Brain microvascular endothelial cell (primary cell): ENCODE results near the gene EXO1.

Source experiments
- DNase-seq: peaks from one replicate; pipeline ENCODE4 v3.0.0-alpha.2; 2020
- H3K27ac ChIP-seq: fragments of 250-450 bp; sonication (Bioruptor Pico); 2 replicates; pipeline ENCODE4 v1.5.1; 2020; ENCODE audit warnings: mild to moderate bottlenecking, moderate library complexity
- H3K27me3 ChIP-seq: fragments of 250-450 bp; sonication (Bioruptor Pico); replicated peaks from 2 replicates; pipeline ENCODE4 v1.5.1; 2020; ENCODE audit warnings: mild to moderate bottlenecking
- H3K36me3 ChIP-seq: fragments of 250-450 bp; sonication (Bioruptor Pico); replicated peaks from 2 replicates; pipeline ENCODE4 v1.5.1; 2020; ENCODE audit warnings: mild to moderate bottlenecking
- H3K4me3 ChIP-seq: 2 replicates; pipeline ENCODE4 v1.5.1; 2011; ENCODE audit warnings: low read depth, mild to moderate bottlenecking, control low read depth, low read length, moderate library complexity
- CTCF ChIP-seq: IDR thresholded peaks from 2 replicates; pipeline ENCODE4 v1.5.1; 2011; ENCODE audit warnings: low read depth, mild to moderate bottlenecking, moderate library complexity, low read length, control low read depth, inconsistent platforms; ENCODE audit errors: missing control alignments
- in situ Hi-C: cut with HindIII; loops from 2 replicates; pipeline ENCODE4 v1.10.0; 2017; ENCODE audit warnings: low sequenced_read_pairs, low pct_ligation_motif_present

EXO1 gene

DNA sequence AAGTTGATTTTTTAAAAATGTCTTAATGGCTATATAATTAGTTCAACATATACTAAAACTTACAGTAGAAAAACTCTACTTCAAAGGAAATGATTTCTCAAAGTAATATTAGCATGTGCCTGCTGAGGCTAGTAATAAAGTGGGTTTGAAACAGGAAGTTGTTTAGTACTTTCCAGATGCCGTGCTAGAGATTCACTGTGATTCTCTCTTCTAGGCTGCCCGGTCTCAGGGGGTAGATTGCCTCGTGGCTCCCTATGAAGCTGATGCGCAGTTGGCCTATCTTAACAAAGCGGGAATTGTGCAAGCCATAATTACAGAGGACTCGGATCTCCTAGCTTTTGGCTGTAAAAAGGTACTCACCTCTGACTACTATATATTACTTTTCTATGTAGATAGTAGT, 9.1 kb downstream of the EXO1 start:
- Histone ChIP-seq H3K36me3 (no peaks in the 10 kb centered on the region), H3K4me3 (no peak overlapping the region), H3K27me3 (no peaks in the 10 kb centered on the region), H3K27ac (no peak overlapping the region)
- in situ Hi-C loops, result no loop called here
- TF ChIP-seq CTCF, result no peak
- no peak for DNase-seq

- in situ Hi-C loops, result no loop called here
- TF ChIP-seq CTCF, result no peak
These were observed 12.9 kb downstream of the EXO1 start for GRCh38 chr1:241860922-241861321.

GRCh38 chr1:241869022-241869421, 21.0 kb downstream of the EXO1 start:
- H3K36me3 ChIP-seq, result no peaks in the 10 kb centered on the region
- no peak for TF ChIP-seq CTCF
- DNase-seq, result no peak
- in situ Hi-C loops, result no loop called here
- H3K27me3 ChIP-seq, result no peaks in the 10 kb centered on the region
- H3K4me3 ChIP-seq, result no peak overlapping the region
- no peak overlapping the region for H3K27ac ChIP-seq

More at GRCh38 chr1:241860922-241861321, 12.9 kb downstream of the EXO1 start:
- Histone ChIP-seq H3K27ac (no peak overlapping the region), H3K36me3 (no peaks in the 10 kb centered on the region), H3K27me3 (no peaks in the 10 kb centered on the region), H3K4me3 (no peak overlapping the region)
- DNase-seq, result no peak

GRCh38 chr1:241870336-241870735, 22.3 kb downstream of the EXO1 start:
- DNase-seq, result no peak
- Histone ChIP-seq H3K36me3 (no peaks in the 10 kb centered on the region), H3K27me3 (no peaks in the 10 kb centered on the region), H3K27ac (no peak overlapping the region), H3K4me3 (no peak overlapping the region)
- in situ Hi-C loops, result no loop called here
- no peak for TF ChIP-seq CTCF

DNA sequence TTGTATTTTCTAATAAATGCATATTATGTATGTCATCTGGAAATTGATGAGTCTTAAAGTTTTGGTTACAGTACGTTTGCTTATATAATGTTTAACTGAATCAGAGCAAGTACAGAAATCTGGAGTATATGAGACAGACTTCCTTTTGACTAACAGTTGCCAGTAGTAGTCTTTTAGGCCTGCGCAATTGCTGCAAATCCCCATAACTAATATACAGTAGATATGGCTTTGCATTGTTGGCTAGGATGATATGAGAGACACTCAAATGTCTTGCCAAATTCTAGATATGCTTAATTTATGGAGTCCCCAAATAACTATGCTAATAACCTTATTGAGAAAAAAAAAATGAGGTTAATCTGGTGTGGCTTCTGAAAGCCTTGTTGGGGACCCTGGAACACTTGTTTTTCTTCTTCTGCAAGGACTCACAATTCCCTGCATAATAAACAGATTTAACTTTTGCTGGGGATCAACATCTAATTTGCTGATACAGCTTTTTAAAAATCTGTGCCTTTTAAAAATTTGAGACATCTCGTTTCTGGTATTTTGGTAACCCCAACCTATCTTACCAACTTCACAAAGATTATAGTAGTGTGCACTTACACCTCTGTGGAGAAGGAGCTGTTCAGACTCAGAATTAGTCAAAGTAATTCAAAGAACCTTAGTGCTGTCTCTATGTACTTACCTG, 22.9 kb downstream of the EXO1 start:
- Histone ChIP-seq H3K27me3 (no peaks in the 10 kb centered on the region), H3K36me3 (no peaks in the 10 kb centered on the region), H3K4me3 (no peak overlapping the region), H3K27ac (no peak overlapping the region)
- no peak for DNase-seq
- in situ Hi-C loops, result no loop called here
- no peak for TF ChIP-seq CTCF

GRCh38 chr1:241881440-241881839, 33.4 kb downstream of the EXO1 start:
- Histone ChIP-seq H3K27ac (no peak overlapping the region), H3K4me3 (no peak overlapping the region), H3K27me3 (no peaks in the 10 kb centered on the region), H3K36me3 (no peaks in the 10 kb centered on the region)
- no peak for TF ChIP-seq CTCF
- in situ Hi-C loops, result no loop called here
- DNase-seq, result no peak
